ENCODE results near the gene SLC6A12. TPM values are rescaled to one million over a fixed set of nuclear protein-coding genes. Genes with fewer than 3 reads are reported as not detected.

The SLC6A12 gene
- total RNA-seq, 1 experiment from 2014 or later: 0.79 TPM

DNA sequence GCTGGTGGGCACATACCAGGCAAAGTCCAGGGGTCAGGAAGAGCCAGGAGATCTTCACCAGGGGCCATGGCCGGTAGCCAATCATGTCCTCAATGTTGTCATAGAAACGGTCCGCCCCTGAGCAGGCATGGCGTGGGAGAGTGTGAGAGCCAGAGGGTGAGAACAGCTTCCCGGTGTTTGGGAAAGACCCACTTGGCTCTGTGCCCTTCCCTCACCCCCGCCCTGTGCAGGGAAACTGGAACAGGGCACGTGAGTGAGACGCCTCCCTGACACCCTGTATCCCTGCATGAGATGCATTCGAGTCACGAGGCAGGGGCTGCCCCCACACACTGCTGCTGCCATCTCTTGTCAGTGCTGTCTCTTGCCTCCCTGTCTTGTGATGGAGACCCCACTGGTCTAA lies 20.7 kb downstream of the SLC6A12 start (continued):
- TF ChIP-seq, protein P1, sequence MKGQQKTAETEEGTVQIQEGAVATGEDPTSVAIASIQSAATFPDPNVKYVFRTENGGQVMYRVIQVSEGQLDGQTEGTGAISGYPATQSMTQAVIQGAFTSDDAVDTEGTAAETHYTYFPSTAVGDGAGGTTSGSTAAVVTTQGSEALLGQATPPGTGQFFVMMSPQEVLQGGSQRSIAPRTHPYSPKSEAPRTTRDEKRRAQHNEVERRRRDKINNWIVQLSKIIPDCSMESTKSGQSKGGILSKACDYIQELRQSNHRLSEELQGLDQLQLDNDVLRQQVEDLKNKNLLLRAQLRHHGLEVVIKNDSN (CRISPR knock-in tag; IDR thresholded peaks at IDR 0.05): no peak
- TF ChIP-seq ZNF219 (CRISPR knock-in tag; IDR thresholded peaks at IDR 0.05; ENCODE audit: borderline replicate concordance) (no peak), RORB (CRISPR knock-in tag; IDR thresholded peaks at IDR 0.05) (no peak), JAZF1 (CRISPR knock-in tag; IDR thresholded peaks at IDR 0.05) (no peak)

DNA sequence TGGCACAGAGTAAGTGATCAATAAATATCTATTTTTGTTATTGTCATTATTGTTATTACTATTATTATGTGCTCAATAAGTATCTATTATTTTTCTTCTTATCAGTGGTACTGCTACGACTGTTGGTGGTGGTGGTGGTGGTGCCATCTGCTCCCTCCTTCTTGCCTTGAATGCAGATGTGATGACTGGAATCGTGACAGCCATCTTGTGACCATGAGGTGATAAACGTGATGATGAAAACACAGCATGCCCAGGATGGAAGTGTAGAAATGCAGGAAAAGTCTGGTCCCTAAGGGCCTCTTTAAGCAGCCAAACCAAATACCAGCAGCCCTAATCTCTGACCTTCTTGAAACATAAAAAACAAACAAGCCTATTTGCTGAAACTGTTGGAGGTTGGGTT lies 22.4 kb downstream of the SLC6A12 start:
- TF ChIP-seq ZNF219 (CRISPR knock-in tag; IDR thresholded peaks at IDR 0.05; ENCODE audit: borderline replicate concordance) (no peak), FOXK1 (CRISPR knock-in tag; IDR thresholded peaks at IDR 0.05) (no peak), ZNF263 (CRISPR knock-in tag; IDR thresholded peaks at IDR 0.05; ENCODE audit: low read depth) (no peak), CREM (CRISPR knock-in tag; IDR thresholded peaks at IDR 0.05) (no peak), JAZF1 (CRISPR knock-in tag; IDR thresholded peaks at IDR 0.05) (no peak), ZNF423 (CRISPR knock-in tag; IDR thresholded peaks at IDR 0.05) (no peak), ATF1 (CRISPR knock-in tag; IDR thresholded peaks at IDR 0.05) (no peak), TP53 (CRISPR knock-in tag; IDR thresholded peaks at IDR 0.05) (no peak), NFATC4 (CRISPR knock-in tag; IDR thresholded peaks at IDR 0.05) (no peak), NFE2L1 (CRISPR knock-in tag; IDR thresholded peaks at IDR 0.05) (no peak), ZNF416 (CRISPR knock-in tag; IDR thresholded peaks at IDR 0.05) (no peak), JUN (CRISPR knock-in tag; IDR thresholded peaks at IDR 0.05) (no peak), ZNF317 (CRISPR knock-in tag; IDR thresholded peaks at IDR 0.05; ENCODE audit: borderline replicate concordance, low read depth) (no peak)
- TF ChIP-seq, protein P2, sequence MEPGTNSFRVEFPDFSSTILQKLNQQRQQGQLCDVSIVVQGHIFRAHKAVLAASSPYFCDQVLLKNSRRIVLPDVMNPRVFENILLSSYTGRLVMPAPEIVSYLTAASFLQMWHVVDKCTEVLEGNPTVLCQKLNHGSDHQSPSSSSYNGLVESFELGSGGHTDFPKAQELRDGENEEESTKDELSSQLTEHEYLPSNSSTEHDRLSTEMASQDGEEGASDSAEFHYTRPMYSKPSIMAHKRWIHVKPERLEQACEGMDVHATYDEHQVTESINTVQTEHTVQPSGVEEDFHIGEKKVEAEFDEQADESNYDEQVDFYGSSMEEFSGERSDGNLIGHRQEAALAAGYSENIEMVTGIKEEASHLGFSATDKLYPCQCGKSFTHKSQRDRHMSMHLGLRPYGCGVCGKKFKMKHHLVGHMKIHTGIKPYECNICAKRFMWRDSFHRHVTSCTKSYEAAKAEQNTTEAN (CRISPR knock-in tag; IDR thresholded peaks at IDR 0.05): no peak
- POLR2A ChIA-PET: no interaction called here
- H3K36me3 Mint-ChIP-seq: 0 out of 2 replicates have a peak, but pooled peaks cover 3% of the 10 kb centered on the region
- H3K27ac Mint-ChIP-seq: no peak overlapping the region
- H3K4me1 Mint-ChIP-seq: no peaks in the 10 kb centered on the region
- peaks cover 42% of the 10 kb centered on the region for H3K27me3 Mint-ChIP-seq (ENCODE audit: low read depth)
- peaks cover 6% of the 10 kb centered on the region for H3K9me3 Mint-ChIP-seq
- DNase-seq (ENCODE audit: low spot score): no peak
- CTCF ChIA-PET: interaction anchor here (1.3 to 4.2 kb wide), 2 partner anchors 12 to 29 kb away, joined by 4 to 52 read pairs; no protein-coding TSS in a partner anchor
- ATAC-seq: no peak
- no peak overlapping the region for H3K4me3 Mint-ChIP-seq

DNA sequence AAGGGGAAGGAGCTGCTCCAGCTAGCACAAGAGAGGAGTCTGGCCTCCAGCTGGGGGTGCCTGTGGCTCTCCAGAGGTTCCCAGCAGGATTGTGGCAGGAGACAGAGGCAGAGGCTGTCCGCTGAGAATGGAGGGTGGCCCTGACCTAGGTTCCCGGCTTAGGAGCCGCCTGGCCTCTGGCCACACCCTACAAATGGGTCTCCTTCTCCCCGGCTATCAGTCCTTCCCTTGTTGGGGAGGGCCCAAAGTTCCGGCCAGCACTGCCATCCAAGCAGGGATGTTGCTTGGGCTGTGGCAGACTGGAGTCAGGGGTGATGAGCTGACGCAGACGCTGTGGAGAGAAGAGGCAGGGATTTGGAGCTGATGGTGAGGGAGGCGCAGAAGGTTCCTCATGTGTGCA lies 23.1 kb downstream of the SLC6A12 start:
- POLR2A ChIA-PET: interaction anchor here (1.2 kb wide), 1 partner anchor 29 kb away, joined by 4 read pairs; no protein-coding TSS in a partner anchor
- Mint-ChIP-seq H3K36me3 (0 out of 2 replicates have a peak, but pooled peaks cover 3% of the 10 kb centered on the region), H3K4me1 (no peaks in the 10 kb centered on the region), H3K9me3 (peaks cover 6% of the 10 kb centered on the region), H3K27ac (no peak overlapping the region), H3K4me3 (no peak overlapping the region), H3K27me3 (ENCODE audit: low read depth) (peaks cover 45% of the 10 kb centered on the region)
- DNase-seq (ENCODE audit: low spot score) (no peak), ATAC-seq (no peak)
- CTCF ChIA-PET: interaction anchor here (1.1 to 4.2 kb wide), 4 partner anchors 11 to 30 kb away, joined by 3 to 52 read pairs (median 6); no protein-coding TSS in a partner anchor
- TF ChIP-seq, protein P3, sequence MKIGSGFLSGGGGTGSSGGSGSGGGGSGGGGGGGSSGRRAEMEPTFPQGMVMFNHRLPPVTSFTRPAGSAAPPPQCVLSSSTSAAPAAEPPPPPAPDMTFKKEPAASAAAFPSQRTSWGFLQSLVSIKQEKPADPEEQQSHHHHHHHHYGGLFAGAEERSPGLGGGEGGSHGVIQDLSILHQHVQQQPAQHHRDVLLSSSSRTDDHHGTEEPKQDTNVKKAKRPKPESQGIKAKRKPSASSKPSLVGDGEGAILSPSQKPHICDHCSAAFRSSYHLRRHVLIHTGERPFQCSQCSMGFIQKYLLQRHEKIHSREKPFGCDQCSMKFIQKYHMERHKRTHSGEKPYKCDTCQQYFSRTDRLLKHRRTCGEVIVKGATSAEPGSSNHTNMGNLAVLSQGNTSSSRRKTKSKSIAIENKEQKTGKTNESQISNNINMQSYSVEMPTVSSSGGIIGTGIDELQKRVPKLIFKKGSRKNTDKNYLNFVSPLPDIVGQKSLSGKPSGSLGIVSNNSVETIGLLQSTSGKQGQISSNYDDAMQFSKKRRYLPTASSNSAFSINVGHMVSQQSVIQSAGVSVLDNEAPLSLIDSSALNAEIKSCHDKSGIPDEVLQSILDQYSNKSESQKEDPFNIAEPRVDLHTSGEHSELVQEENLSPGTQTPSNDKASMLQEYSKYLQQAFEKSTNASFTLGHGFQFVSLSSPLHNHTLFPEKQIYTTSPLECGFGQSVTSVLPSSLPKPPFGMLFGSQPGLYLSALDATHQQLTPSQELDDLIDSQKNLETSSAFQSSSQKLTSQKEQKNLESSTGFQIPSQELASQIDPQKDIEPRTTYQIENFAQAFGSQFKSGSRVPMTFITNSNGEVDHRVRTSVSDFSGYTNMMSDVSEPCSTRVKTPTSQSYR (CRISPR knock-in tag; IDR thresholded peaks at IDR 0.05): no peak
- TF ChIP-seq JUN (CRISPR knock-in tag; IDR thresholded peaks at IDR 0.05) (no peak), ZNF317 (CRISPR knock-in tag; IDR thresholded peaks at IDR 0.05; ENCODE audit: borderline replicate concordance, low read depth) (no peak), SOX15 (CRISPR knock-in tag; IDR thresholded peaks at IDR 0.05) (no peak), ESRRA (CRISPR knock-in tag; IDR thresholded peaks at IDR 0.05; ENCODE audit: borderline replicate concordance) (no peak), MXD4 (CRISPR knock-in tag; IDR thresholded peaks at IDR 0.05; ENCODE audit: borderline replicate concordance) (no peak), CREB1 (CRISPR knock-in tag; IDR thresholded peaks at IDR 0.05) (no peak), ETV6 (CRISPR knock-in tag; IDR thresholded peaks at IDR 0.05) (no peak), ZNF416 (CRISPR knock-in tag; IDR thresholded peaks at IDR 0.05) (no peak), ZNF232 (CRISPR knock-in tag; IDR thresholded peaks at IDR 0.05) (no peak), PRRX2 (CRISPR knock-in tag; IDR thresholded peaks at IDR 0.05) (no peak)
- TF ChIP-seq, protein P4, sequence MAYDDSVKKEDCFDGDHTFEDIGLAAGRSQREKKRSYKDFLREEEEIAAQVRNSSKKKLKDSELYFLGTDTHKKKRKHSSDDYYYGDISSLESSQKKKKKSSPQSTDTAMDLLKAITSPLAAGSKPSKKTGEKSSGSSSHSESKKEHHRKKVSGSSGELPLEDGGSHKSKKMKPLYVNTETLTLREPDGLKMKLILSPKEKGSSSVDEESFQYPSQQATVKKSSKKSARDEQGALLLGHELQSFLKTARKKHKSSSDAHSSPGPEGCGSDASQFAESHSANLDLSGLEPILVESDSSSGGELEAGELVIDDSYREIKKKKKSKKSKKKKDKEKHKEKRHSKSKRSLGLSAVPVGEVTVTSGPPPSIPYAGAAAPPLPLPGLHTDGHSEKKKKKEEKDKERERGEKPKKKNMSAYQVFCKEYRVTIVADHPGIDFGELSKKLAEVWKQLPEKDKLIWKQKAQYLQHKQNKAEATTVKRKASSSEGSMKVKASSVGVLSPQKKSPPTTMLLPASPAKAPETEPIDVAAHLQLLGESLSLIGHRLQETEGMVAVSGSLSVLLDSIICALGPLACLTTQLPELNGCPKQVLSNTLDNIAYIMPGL (CRISPR knock-in tag; IDR thresholded peaks at IDR 0.05): no peak
- TF ChIP-seq, protein P5, sequence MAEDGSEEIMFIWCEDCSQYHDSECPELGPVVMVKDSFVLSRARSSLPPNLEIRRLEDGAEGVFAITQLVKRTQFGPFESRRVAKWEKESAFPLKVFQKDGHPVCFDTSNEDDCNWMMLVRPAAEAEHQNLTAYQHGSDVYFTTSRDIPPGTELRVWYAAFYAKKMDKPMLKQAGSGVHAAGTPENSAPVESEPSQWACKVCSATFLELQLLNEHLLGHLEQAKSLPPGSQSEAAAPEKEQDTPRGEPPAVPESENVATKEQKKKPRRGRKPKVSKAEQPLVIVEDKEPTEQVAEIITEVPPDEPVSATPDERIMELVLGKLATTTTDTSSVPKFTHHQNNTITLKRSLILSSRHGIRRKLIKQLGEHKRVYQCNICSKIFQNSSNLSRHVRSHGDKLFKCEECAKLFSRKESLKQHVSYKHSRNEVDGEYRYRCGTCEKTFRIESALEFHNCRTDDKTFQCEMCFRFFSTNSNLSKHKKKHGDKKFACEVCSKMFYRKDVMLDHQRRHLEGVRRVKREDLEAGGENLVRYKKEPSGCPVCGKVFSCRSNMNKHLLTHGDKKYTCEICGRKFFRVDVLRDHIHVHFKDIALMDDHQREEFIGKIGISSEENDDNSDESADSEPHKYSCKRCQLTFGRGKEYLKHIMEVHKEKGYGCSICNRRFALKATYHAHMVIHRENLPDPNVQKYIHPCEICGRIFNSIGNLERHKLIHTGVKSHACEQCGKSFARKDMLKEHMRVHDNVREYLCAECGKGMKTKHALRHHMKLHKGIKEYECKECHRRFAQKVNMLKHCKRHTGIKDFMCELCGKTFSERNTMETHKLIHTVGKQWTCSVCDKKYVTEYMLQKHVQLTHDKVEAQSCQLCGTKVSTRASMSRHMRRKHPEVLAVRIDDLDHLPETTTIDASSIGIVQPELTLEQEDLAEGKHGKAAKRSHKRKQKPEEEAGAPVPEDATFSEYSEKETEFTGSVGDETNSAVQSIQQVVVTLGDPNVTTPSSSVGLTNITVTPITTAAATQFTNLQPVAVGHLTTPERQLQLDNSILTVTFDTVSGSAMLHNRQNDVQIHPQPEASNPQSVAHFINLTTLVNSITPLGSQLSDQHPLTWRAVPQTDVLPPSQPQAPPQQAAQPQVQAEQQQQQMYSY (CRISPR knock-in tag; IDR thresholded peaks at IDR 0.05): no peak
